Activated T-cell treated with anti-CD3 and anti-CD28 coated beads, Interleukin-2, amount 50 U/mL, for 72 hours (primary cell): Measurements from ENCODE around the gene CXCR2. TPM values are rescaled to one million over a fixed set of nuclear protein-coding genes. Genes with fewer than 3 reads are reported as not detected.

Experiments
- ATAC-seq, 2 donors: fragments of 150-1000 bp; cut with Tn5 transposase; replicated peaks in 1 of 2; 2 replicates each; pipeline ENCODE4 v1.10.0; 2021; ENCODE audit warnings: moderate library complexity in 2 of 2, mild to moderate bottlenecking in 1 of 2
- DNase-seq, 2 donors: peaks; one replicate each; pipeline ENCODE4 v3.0.0; 2021 to 2022; ENCODE audit warnings: mixed read lengths in 1 of 2
- H3K27ac Mint-ChIP-seq: one replicate; pipeline ENCODE4 v1.8.0; 2022; ENCODE audit warnings: mild to moderate bottlenecking, moderate library complexity, mixed read lengths
- H3K27me3 Mint-ChIP-seq: one replicate; pipeline ENCODE4 v1.8.0; 2022; ENCODE audit warnings: low read depth, mixed read lengths
- H3K36me3 Mint-ChIP-seq, 2 donors: one replicate each; pipeline ENCODE4 v1.8.0; 2022; ENCODE audit warnings: mixed read lengths in 2 of 2, mild to moderate bottlenecking in 1 of 2; ENCODE audit not compliant: insufficient read depth in 2 of 2
- H3K4me1 Mint-ChIP-seq: one replicate; pipeline ENCODE4 v1.8.0; 2022; ENCODE audit warnings: low read depth, mixed read lengths
- H3K4me3 Mint-ChIP-seq, 2 donors: one replicate each; pipeline ENCODE4 v1.8.0; 2022; ENCODE audit warnings: mild to moderate bottlenecking in 2 of 2, mixed read lengths in 2 of 2, moderate library complexity in 2 of 2
- H3K9me3 Mint-ChIP-seq, 2 donors: one replicate each; pipeline ENCODE4 v1.8.0; 2022; ENCODE audit warnings: mixed read lengths in 2 of 2
- total RNA-seq, 2 donors: library from RNA; stranded (reverse); gene quantifications; one replicate each; pipeline ENCODE4 v1.2.3, GENCODE V29; 2022

Gene CXCR2
- under 1 TPM; 0.25 to 0.48 TPM for total RNA-seq

DNA sequence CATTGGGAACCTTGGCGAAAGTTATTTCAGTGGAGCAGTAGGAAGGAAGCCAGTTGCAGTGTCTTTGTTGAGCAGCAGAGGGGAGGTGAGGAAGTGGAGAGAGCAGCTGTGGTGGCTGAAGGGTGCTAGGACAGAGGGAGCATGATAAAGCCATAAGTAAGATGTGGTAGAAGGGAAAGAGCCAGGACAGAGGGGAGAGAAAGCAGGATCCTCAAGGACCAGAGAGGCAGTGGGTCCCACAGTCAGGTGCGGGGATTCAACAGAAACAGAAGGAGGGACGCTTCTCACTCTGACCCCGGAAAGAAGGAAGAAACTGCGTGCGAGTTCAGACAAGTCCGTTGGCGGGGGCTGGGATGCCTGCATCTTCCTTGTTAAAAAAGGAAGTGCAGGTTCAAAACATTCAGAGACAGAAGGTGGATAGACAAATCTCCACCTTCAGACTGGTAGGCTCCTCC is at the start of gene CXCR2:
Gene CXCR2 (plus strand): TSS at position 403 of the 455 bp plus-strand sequence. CDS start 8,774 bp downstream, outside the sequence.
- DNase-seq, result no peak
- H3K4me1 Mint-ChIP-seq, result peaks cover 10% of the 10 kb centered on the region
- peaks cover 32% of the 10 kb centered on the region for H3K27me3 Mint-ChIP-seq
- H3K4me3 Mint-ChIP-seq, result peak within 1 kb of the TSS; percentile 29 to 42
- H3K36me3 Mint-ChIP-seq, result peaks cover 0 to 2% of the 10 kb centered on the region in 2 donors
- peaks cover 0 to 3% of the 10 kb centered on the region in 2 donors for H3K9me3 Mint-ChIP-seq
- ATAC-seq, result no peak
- H3K27ac Mint-ChIP-seq, result no peak within 1 kb of the TSS

DNA sequence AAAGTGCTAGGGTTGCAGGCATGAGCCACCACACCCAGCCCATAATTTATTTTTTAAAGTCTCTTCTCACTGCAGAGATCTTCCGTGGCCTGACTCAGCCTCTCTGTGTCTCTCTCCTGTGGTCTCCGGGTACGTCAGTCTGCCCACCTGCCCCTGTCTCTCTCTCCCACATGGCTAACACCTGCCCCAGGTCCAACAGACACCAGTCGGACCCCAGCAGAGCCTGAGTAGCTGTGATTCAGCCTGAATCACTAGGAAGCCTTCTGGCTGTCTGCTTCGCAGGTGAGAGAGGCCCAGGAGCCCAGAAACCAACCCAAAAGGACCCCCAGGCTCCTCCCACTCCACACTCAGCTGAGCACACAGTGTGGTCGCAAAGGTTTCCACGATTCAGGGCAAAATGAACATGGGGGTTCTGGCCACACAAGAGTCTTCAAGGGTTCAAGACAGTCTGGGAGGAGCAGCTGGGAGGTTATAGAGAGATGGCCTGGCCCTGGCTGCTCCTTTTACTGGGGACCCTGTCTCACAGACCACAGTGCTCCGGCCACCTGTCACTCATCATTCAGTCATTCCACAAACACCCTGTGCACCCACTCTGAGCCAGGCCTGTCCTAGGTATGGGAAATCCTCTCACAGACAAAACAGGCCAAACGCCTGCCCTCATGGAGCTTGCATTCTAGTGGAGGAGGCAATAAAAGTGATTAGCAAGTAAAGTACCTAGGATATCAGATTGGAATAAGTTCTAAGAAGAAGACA is 48.2 kb upstream of the CXCR2 start:
- H3K9me3 Mint-ChIP-seq, result no peaks in the 10 kb centered on the region
- no peak overlapping the region for H3K27ac Mint-ChIP-seq
- H3K4me3 Mint-ChIP-seq, result no peak overlapping the region
- ATAC-seq, result no peak
- no peak for DNase-seq
- no peaks in the 10 kb centered on the region for H3K4me1 Mint-ChIP-seq
- no peaks in the 10 kb centered on the region for H3K27me3 Mint-ChIP-seq
- H3K36me3 Mint-ChIP-seq, result no peaks in the 10 kb centered on the region

DNA sequence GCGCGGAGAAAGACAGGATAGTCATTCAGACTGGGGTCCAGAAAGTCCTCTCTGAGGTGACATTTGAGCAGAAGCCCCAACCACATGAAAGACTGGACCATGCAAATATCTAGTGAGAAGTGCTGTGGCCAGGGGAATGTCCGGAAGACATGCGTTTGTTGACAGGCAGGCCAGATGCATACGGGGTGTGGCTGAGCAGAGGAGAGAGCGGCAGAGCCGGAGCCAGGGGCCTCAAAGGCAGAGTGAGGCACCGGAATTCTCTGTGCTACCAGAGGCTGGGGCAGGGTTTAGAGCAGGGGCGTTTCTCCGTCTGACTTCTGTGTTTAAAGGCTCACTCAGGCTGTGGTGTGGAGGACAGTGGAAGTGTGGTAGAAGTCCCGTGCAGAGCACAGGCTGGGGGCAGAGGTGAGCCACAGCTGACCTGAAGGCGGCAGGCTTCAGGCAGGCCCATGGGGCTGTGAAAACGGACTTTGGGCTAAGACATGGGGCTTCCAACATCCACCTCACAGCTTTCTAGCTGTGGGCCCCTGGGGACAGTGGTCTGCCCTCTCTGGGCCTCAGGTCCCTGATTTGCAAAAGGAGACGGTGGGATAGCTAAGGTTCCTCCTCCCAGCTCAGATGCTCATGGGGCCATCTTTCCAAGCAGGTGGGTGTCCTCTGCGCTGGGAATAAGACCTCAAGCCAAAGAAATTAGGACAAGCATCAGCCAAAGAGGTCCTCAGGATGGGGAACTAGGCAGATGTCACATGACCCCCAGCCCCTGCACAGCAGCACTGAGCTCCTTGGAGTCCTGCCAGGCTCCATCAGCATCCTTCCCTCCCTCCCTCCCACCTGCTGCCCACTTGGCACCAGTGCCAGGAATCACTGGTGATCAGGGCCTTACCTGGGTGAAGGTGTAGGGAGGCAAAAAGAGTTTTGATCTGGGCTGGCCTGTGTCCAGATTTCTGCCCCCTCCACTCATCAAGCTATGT is 45.6 kb upstream of the CXCR2 start:
- peaks cover 6% of the 10 kb centered on the region for H3K27me3 Mint-ChIP-seq
- no peak overlapping the region for H3K27ac Mint-ChIP-seq
- H3K4me1 Mint-ChIP-seq, result no peaks in the 10 kb centered on the region
- no peak for DNase-seq
- no peaks in the 10 kb centered on the region for H3K9me3 Mint-ChIP-seq
- H3K4me3 Mint-ChIP-seq, result no peak overlapping the region
- ATAC-seq, result no peak
- peaks cover 0 to 2% of the 10 kb centered on the region in 2 donors for H3K36me3 Mint-ChIP-seq

DNA sequence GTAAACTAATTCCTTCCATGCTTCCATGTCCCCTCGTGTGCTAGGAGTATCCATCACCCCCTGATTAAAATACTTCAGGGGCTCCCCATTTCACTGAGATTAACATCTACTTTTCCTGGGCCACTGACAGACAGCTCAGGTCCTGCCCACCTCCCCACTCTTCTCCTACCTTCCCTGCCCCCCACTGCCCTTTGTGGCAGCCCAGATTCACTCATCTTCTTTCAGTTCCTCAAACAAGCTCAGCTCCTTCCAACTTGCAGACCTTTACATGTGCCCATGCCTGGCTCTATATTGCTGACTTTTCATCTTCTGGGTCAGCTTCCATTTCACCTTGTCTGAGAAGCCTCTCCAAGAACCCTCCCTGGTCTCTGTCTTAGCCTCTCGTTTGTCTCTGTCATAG is 44.8 kb upstream of the CXCR2 start:
- H3K9me3 Mint-ChIP-seq, result peaks cover 1% of the 10 kb centered on the region in 2 donors
- no peaks in the 10 kb centered on the region for H3K4me1 Mint-ChIP-seq
- H3K27ac Mint-ChIP-seq, result no peak overlapping the region
- DNase-seq (no peak), ATAC-seq (no peak)
- H3K36me3 Mint-ChIP-seq, result peaks cover 3 to 5% of the 10 kb centered on the region in 2 donors
- no peak overlapping the region for H3K4me3 Mint-ChIP-seq
- peaks cover 15% of the 10 kb centered on the region for H3K27me3 Mint-ChIP-seq

DNA sequence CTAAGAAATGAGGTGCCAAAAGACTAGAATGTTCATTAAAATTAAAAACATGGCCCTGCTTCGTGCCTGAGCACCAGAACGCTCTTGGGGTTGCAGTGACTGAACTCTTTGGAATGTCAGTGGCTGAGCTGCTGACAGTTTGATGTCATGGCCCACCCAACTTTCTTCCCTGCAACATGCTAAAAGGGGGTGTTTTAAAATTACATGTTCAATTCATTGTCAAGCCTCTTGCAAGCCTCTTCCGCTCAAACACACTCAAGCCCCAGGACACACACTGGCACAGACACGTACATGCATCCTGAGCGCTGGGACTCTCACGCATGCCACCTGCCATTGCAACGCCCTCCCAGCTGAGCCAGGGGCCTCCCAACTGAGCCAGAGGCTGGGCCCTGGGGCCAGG is 44.1 kb upstream of the CXCR2 start:
- Mint-ChIP-seq H3K9me3 (peaks cover 8% of the 10 kb centered on the region in 2 donors), H3K4me1 (no peaks in the 10 kb centered on the region), H3K27me3 (peaks cover 21% of the 10 kb centered on the region), H3K27ac (no peak overlapping the region), H3K4me3 (no peak overlapping the region), H3K36me3 (peaks cover 9 to 11% of the 10 kb centered on the region in 2 donors)
- DNase-seq, result no peak
- ATAC-seq, result no peak

DNA sequence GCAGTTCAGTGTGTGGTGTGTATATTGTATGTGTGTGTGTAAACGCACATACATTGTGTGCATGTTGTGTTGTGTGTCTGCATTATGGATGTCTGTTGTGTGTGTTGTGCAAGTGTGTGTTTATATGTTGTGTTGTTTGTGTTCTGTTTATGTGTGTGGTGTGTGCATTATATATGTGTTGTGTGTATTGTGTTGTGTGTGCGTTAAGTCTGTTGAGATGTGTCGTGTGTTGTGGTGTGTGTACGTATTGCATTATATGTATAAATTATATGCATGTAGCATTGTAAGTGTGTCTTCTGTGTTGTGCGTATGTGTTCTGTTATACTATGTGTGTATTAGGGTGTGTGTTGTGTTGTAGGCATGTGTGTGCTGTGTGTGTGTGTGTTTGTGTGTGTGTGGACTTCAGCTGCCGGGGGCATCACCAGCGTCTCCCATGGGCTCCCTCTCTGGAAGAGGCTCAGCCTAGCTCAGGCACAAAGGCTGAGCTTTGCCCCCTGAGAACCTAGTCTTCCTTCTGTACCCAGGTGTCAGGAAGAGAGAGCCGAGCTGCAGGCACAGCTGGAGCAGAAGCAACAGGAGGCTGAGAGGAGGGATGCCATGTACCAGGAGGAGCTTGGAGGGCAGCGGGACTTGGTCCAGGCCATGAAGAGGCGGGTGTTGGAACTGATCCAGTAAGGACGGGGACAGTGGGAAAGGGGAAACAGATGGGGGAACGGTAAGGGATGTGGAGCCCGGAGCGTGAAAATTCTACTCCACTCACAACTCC is 43.1 kb upstream of the CXCR2 start:
- peaks cover 9 to 12% of the 10 kb centered on the region in 2 donors for H3K36me3 Mint-ChIP-seq
- no peak overlapping the region for H3K4me3 Mint-ChIP-seq
- DNase-seq, result no peak
- ATAC-seq, result no peak
- peaks cover 8% of the 10 kb centered on the region in 2 donors for H3K9me3 Mint-ChIP-seq
- peaks cover 22% of the 10 kb centered on the region for H3K27me3 Mint-ChIP-seq
- H3K27ac Mint-ChIP-seq, result no peak overlapping the region
- no peaks in the 10 kb centered on the region for H3K4me1 Mint-ChIP-seq

DNA sequence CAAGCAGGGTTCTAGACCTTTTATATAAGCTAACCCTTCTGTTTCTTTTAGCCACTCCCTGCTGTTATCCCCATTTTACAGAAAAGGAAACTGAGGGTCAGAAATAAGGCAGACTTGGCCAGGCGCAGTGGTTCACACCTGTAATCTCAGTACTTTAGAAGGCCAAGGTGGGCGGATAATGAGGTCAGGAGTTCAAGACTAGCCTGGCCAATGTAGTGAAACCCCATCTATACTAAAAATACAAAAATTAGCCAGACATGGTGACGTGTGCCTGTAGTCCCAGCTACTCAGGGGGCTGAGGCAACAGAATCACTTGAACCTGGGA is 42.5 kb upstream of the CXCR2 start:
- ATAC-seq (no peak), DNase-seq (no peak)
- Mint-ChIP-seq H3K27me3 (peaks cover 22% of the 10 kb centered on the region), H3K36me3 (peaks cover 9 to 12% of the 10 kb centered on the region in 2 donors), H3K4me3 (no peak overlapping the region), H3K4me1 (no peaks in the 10 kb centered on the region), H3K9me3 (peaks cover 8% of the 10 kb centered on the region in 2 donors), H3K27ac (no peak overlapping the region)

DNA sequence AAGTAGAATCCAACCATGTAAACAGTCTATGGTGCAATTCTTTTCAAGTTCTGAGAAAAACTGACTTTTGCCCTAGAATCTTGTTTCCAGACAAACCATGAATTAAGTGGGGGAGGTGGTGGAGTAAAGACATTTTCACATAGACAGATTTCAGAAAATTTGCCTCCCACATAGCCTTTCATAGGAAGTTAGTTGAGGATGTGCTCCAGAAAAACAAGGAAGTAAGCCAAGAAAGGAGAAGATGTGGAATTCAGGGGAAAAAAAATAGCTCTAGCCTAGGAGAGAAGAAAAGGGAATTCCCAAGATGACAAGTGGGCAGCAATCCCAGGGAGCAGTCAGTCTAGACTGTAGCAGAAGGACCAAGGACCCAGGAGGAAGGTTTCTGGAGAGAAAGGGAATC is 39.4 kb upstream of the CXCR2 start:
- Mint-ChIP-seq H3K4me3 (no peak overlapping the region), H3K4me1 (no peaks in the 10 kb centered on the region), H3K36me3 (peaks cover 9 to 12% of the 10 kb centered on the region in 2 donors), H3K9me3 (peaks cover 8% of the 10 kb centered on the region in 2 donors), H3K27ac (no peak overlapping the region), H3K27me3 (peaks cover 22% of the 10 kb centered on the region)
- ATAC-seq (no peak), DNase-seq (no peak)

DNA sequence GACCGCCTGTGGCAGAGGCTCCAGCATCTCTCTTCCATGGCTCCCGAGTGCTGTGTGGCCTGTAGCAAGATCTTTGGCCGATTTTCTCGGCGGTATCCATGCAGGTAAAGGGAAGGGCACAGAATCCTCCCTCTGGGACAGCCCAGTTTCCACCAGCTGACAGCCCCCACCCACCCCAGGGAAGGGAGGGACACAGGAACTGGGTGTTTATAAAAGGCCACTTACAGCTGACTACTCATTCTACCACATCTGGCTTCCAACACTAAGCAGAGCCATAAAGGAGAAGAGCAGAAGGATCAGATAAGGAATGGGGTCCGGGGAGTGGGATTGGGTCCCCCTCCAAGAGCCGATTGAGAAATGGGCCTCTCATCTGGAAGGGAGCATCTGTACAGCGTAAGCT is 36.6 kb upstream of the CXCR2 start:
- Mint-ChIP-seq H3K36me3 (peaks cover 9 to 12% of the 10 kb centered on the region in 2 donors), H3K27me3 (peaks cover 22% of the 10 kb centered on the region), H3K4me1 (no peaks in the 10 kb centered on the region), H3K27ac (no peak overlapping the region), H3K4me3 (no peak overlapping the region), H3K9me3 (peaks cover 8% of the 10 kb centered on the region in 2 donors)
- ATAC-seq, result no peak
- no peak for DNase-seq

DNA sequence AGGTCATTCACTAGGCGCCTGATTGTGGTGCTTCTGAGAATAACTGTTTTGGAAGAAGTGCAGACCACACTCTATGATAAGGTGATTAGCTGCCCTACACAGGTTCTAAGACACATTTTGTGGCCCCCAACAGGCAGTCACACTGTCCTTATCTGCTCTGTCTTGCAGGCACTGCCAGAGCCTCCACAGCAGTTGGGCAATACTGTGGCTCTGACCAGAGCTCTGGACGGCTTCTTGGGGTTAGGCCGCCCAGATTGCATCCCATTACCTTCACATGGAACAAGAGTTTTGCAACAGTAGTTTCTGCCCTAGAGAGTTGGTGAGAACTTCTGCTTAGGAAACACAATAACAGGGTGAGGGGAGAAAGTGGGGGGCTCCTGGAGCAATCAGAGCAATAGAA is 34.1 kb upstream of the CXCR2 start:
- DNase-seq (no peak), ATAC-seq (no peak)
- no peak overlapping the region for H3K4me3 Mint-ChIP-seq
- peaks cover under 1% of the 10 kb centered on the region for H3K27me3 Mint-ChIP-seq
- no peak overlapping the region for H3K27ac Mint-ChIP-seq
- peaks cover 0 to under 1% of the 10 kb centered on the region in 2 donors for H3K9me3 Mint-ChIP-seq
- no peaks in the 10 kb centered on the region for H3K4me1 Mint-ChIP-seq
- H3K36me3 Mint-ChIP-seq, result peaks cover 0 to under 1% of the 10 kb centered on the region in 2 donors

DNA sequence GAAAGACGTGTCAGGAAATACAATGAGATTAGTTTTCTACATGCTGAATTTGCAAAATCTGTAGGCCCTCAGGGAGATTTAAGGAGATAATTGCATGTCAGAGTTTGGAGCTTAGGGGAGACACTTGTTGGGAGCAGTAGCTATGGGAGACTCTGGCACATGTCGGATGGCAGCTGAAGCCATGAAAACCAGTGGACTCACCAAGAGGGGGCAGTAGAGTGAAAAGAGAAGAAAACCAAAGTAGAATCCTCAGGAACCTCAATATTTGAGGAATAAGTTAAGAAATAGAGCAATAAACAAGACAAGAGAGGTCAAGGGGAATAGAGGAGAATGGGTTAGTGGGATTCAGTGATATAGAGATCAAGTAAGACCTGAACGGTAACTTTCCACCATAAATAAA is 31.9 kb upstream of the CXCR2 start:
- Mint-ChIP-seq H3K4me3 (no peak overlapping the region), H3K9me3 (no peaks in the 10 kb centered on the region), H3K27ac (no peak overlapping the region), H3K36me3 (no peaks in the 10 kb centered on the region), H3K27me3 (peaks cover 4% of the 10 kb centered on the region), H3K4me1 (no peaks in the 10 kb centered on the region)
- DNase-seq, result no peak
- ATAC-seq, result no peak

DNA sequence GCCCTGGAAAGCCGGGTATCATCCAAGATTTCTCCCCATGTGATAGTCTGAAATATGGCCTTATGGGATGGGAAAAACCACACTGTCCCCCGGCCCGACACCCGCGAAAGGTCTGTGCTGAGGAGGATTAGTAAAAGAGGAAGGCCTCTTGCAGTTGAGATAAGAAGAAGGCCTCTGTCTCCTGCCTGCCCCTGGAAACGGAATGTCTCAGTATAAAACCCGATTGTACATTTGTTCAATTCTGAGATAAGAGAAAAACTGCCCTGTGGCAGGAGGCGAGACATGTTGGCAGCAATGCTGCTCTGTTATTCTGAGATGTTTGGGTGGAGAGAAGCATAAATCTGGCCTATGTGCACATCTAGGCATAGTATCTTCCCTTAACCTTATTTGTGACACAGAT is 30.0 kb upstream of the CXCR2 start:
- no peaks in the 10 kb centered on the region for H3K36me3 Mint-ChIP-seq
- no peaks in the 10 kb centered on the region for H3K9me3 Mint-ChIP-seq
- H3K4me3 Mint-ChIP-seq, result no peak overlapping the region
- peaks cover 14% of the 10 kb centered on the region for H3K27me3 Mint-ChIP-seq
- ATAC-seq, result no peak
- no peaks in the 10 kb centered on the region for H3K4me1 Mint-ChIP-seq
- no peak overlapping the region for H3K27ac Mint-ChIP-seq
- DNase-seq, result no peak

DNA sequence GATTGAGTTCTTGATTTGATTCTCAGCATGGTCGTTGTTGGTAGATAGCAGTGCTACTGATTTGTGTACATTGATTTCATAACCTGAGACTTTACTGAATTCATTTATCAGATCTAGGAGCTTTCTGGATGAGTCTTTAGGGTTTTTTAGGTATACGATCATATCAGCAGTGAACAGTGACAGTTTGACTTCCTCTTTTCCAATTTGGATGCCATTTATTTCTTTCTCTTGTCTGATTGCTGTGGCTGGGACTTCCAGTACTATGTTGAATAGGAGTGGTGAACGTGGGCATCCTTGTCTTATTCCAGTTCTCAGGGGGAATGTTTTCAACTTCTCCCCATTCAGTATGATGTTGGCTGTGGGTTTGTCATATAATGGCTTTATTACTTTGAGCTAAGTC is 27.9 kb upstream of the CXCR2 start:
- Mint-ChIP-seq H3K9me3 (no peaks in the 10 kb centered on the region), H3K36me3 (no peaks in the 10 kb centered on the region), H3K27ac (no peak overlapping the region), H3K4me3 (no peak overlapping the region), H3K27me3 (peaks cover 14% of the 10 kb centered on the region), H3K4me1 (no peaks in the 10 kb centered on the region)
- no peak for ATAC-seq
- no peak for DNase-seq
